NCI-H524 (cell line): ENCODE measurements around the gene RAP1GAP2.

ENCODE experiments used
- DNase-seq, 2 experiments: peaks; one replicate each; lab custom pipeline; 2025; lab: John Stamatoyannopoulos, UW

The RAP1GAP2 gene

GRCh38 chr17:2853283-2854142 is 57.3 kb downstream of the RAP1GAP2 start:
- peak in 1 of 2 experiments; percentile 40 for DNase-seq

- peak in 1 of 2 experiments; percentile 42 for DNase-seq
Observed at GRCh38 chr17:2854143-2855055, 58.2 kb downstream of the RAP1GAP2 start.

GRCh38 chr17:2855063-2855600 is 58.9 kb downstream of the RAP1GAP2 start:
- DNase-seq: no peak

- DNase-seq: no peak
Observed at GRCh38 chr17:2856727-2857126, 60.5 kb downstream of the RAP1GAP2 start.

- DNase-seq: peak; percentile 38 to 67
Observed at GRCh38 chr17:2860045-2860444, 63.8 kb downstream of the RAP1GAP2 start.

- no peak for DNase-seq
Observed at GRCh38 chr17:2860883-2861282, 64.6 kb downstream of the RAP1GAP2 start.

GRCh38 chr17:2862197-2862596 is 66.0 kb downstream of the RAP1GAP2 start:
- DNase-seq: no peak

- DNase-seq: no peak
Observed at GRCh38 chr17:2863204-2863603, 67.0 kb downstream of the RAP1GAP2 start.

- DNase-seq: peak in 1 of 2 experiments; percentile 17
Observed at GRCh38 chr17:2865228-2865627, 69.0 kb downstream of the RAP1GAP2 start.

GRCh38 chr17:2867441-2868424 is 71.5 kb downstream of the RAP1GAP2 start:
- no peak for DNase-seq

- DNase-seq: no peak
Observed at GRCh38 chr17:2869604-2870003, 73.4 kb downstream of the RAP1GAP2 start.

- no peak for DNase-seq
Observed at GRCh38 chr17:2871205-2871604, 75.0 kb downstream of the RAP1GAP2 start.

- no peak for DNase-seq
Observed at GRCh38 chr17:2871720-2872119, 75.5 kb downstream of the RAP1GAP2 start.

- no peak for DNase-seq
Observed at GRCh38 chr17:2872282-2872681, 76.0 kb downstream of the RAP1GAP2 start.

GRCh38 chr17:2874189-2874686 is 78.0 kb downstream of the RAP1GAP2 start:
- DNase-seq: no peak

- DNase-seq: no peak
Observed at GRCh38 chr17:2875608-2876007, 79.4 kb downstream of the RAP1GAP2 start.

- DNase-seq: no peak
Observed at GRCh38 chr17:2876467-2876866, 80.2 kb downstream of the RAP1GAP2 start.

- no peak for DNase-seq
Observed at GRCh38 chr17:2878751-2879254, 82.6 kb downstream of the RAP1GAP2 start.

- DNase-seq: no peak
Observed at GRCh38 chr17:2880050-2880449, 83.8 kb downstream of the RAP1GAP2 start.

GRCh38 chr17:2881295-2881694 is 85.1 kb downstream of the RAP1GAP2 start:
- no peak for DNase-seq
